ENCODE measurements around the gene TTC9C.
"Not testable (repeated sequence)": the region's sequence is repeated elsewhere in the genome, so short reads cannot be mapped to it uniquely, and the experiment has no call there.

DNA sequence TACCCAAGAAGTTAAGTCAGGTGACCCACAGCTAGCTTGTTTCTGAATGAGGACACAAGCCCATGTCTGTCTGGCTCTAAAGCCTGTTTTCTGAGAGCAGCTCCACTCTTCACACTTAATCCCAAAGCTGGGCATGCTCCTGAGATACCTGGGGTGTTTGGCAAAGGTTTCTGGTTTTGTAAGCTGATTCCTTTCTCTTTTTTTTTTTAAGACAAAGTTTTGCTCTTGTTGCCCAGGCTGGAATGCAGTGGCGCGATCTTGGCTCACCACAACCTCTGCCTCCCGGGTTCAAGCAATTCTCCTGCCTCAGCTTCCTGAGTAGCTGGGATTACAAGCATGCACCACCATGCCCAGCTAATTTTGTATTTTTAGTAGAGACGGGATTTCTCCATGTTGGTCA, 34.7 kb upstream of the TTC9C start:
- TF ChIP-seq, protein P1, sequence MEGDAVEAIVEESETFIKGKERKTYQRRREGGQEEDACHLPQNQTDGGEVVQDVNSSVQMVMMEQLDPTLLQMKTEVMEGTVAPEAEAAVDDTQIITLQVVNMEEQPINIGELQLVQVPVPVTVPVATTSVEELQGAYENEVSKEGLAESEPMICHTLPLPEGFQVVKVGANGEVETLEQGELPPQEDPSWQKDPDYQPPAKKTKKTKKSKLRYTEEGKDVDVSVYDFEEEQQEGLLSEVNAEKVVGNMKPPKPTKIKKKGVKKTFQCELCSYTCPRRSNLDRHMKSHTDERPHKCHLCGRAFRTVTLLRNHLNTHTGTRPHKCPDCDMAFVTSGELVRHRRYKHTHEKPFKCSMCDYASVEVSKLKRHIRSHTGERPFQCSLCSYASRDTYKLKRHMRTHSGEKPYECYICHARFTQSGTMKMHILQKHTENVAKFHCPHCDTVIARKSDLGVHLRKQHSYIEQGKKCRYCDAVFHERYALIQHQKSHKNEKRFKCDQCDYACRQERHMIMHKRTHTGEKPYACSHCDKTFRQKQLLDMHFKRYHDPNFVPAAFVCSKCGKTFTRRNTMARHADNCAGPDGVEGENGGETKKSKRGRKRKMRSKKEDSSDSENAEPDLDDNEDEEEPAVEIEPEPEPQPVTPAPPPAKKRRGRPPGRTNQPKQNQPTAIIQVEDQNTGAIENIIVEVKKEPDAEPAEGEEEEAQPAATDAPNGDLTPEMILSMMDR (optimal IDR thresholded peaks at IDR 0.05 in 1 of 3, IDR thresholded peaks at IDR 0.05 in 1 of 3, conservative IDR thresholded peaks at IDR 0.05 in 1 of 3; ENCODE audit: extremely low read depth in 1 of 3, insufficient read depth in 2 of 3, low read length in 3 of 3), result not testable (repeated sequence)
- TF ChIP-seq EZH2 (IDR thresholded peaks at IDR 0.05; ENCODE audit: low read length), result not testable (repeated sequence)

Measured in keratinocyte (primary cell).